Neural progenitor cell (in vitro differentiated cells): Measurements from ENCODE around the gene MARK3. TPM values are rescaled to one million over a fixed set of nuclear protein-coding genes. Genes with fewer than 3 reads are reported as not detected.

ENCODE experiments used
- DNase-seq: peaks from one replicate; pipeline ENCODE4 v3.0.0-alpha.2; 2016; ENCODE audit warnings: low spot score
- H2AFZ ChIP-seq: fragments of 200-600 bp; sonication (generic); replicated peaks from 2 replicates; pipeline ENCODE4 v1.6.1; 2016; ENCODE audit warnings: antibody characterized with exemption
- H3F3A ChIP-seq: fragments of 200-600 bp; sonication (generic); 2 replicates; pipeline ENCODE4 v1.6.1; 2016; ENCODE audit warnings: antibody characterized with exemption, low read depth
- H3K27ac ChIP-seq: fragments of 200-600 bp; sonication (generic); 2 replicates; pipeline ENCODE4 v1.5.1; 2016; ENCODE audit warnings: mild to moderate bottlenecking
- H3K27me3 ChIP-seq: fragments of 200-600 bp; sonication (generic); 2 replicates; pipeline ENCODE4 v1.6.1; 2016; ENCODE audit warnings: mild to moderate bottlenecking, moderate library complexity
- H3K36me3 ChIP-seq: fragments of 200-600 bp; sonication (generic); 2 replicates; pipeline ENCODE4 v1.5.1; 2016
- H3K4me1 ChIP-seq: fragments of 200-600 bp; sonication (generic); 2 replicates; pipeline ENCODE4 v1.6.1; 2016; ENCODE audit warnings: mixed run types
- H3K4me2 ChIP-seq: fragments of 200-600 bp; sonication (generic); 2 replicates; pipeline ENCODE4 v1.6.1; 2016
- H3K4me3 ChIP-seq: fragments of 200-600 bp; sonication (generic); 2 replicates; pipeline ENCODE4 v1.5.1; 2016
- H3K79me2 ChIP-seq: fragments of 200-600 bp; sonication (generic); 2 replicates; pipeline ENCODE4 v1.6.1; 2016; ENCODE audit warnings: low read depth
- H3K9ac ChIP-seq: fragments of 200-600 bp; sonication (generic); 2 replicates; pipeline ENCODE4 v1.6.1; 2016
- H3K9me3 ChIP-seq: fragments of 200-600 bp; sonication (generic); 2 replicates; pipeline ENCODE4 v1.5.1; 2016; ENCODE audit warnings: low read depth
- H4K20me1 ChIP-seq: fragments of 200-600 bp; sonication (generic); 2 replicates; pipeline ENCODE4 v1.6.1; 2016; ENCODE audit warnings: low read depth
- H3K27ac Mint-ChIP-seq: 3 replicates; pipeline ENCODE4 v1.8.0; 2021; ENCODE audit warnings: mixed read lengths
- H3K27me3 Mint-ChIP-seq: 2 replicates; pipeline ENCODE4 v1.8.0; 2022; ENCODE audit warnings: low read depth, mild to moderate bottlenecking, inconsistent platforms, moderate library complexity, mixed read lengths; ENCODE audit not compliant: insufficient read depth
- H3K36me3 Mint-ChIP-seq: 3 replicates; pipeline ENCODE4 v1.8.0; 2021; ENCODE audit warnings: mixed read lengths
- H3K4me1 Mint-ChIP-seq: 3 replicates; pipeline ENCODE4 v1.8.0; 2021; ENCODE audit warnings: mixed read lengths
- H3K4me3 Mint-ChIP-seq: 3 replicates; pipeline ENCODE4 v1.8.0; 2021; ENCODE audit warnings: mild to moderate bottlenecking, moderate library complexity, mixed read lengths
- H3K9me3 Mint-ChIP-seq: 3 replicates; pipeline ENCODE4 v1.8.0; 2020; ENCODE audit warnings: mixed read lengths
- CTCF ChIP-seq: fragments of 200-600 bp; sonication (generic); IDR thresholded peaks from 2 replicates; pipeline ENCODE4 v1.5.1; 2017; ENCODE audit warnings: antibody characterized with exemption, mild to moderate bottlenecking
- EZH2 ChIP-seq: fragments of 200-600 bp; sonication (generic); IDR thresholded peaks from 2 replicates; pipeline ENCODE4 v1.6.1; 2017; ENCODE audit warnings: antibody characterized with exemption, mild to moderate bottlenecking, moderate library complexity
- EZH2phosphoT487 ChIP-seq: fragments of 200-600 bp; sonication (generic); IDR thresholded peaks from 2 replicates; pipeline ENCODE4 v1.6.1; 2017; ENCODE audit warnings: antibody characterized with exemption
- total RNA-seq: library from RNA; depleted of rRNA; stranded (reverse); fragments of >200 nt; gene quantifications from 2 replicates; pipeline ENCODE4 v1.2.3, GENCODE V29; 2015; ENCODE audit warnings: low replicate concordance

Gene MARK3
- total RNA-seq, 1 donor from 2014 or later: 80.7 TPM

- H3K9me3 Mint-ChIP-seq: no peaks in the 10 kb centered on the region
- H3K9ac ChIP-seq: no peak overlapping the region
- peaks cover 26% of the 10 kb centered on the region for H3F3A ChIP-seq
Measured at GRCh38 chr14:103492156-103492925, 107.1 kb downstream of the MARK3 start.

DNA sequence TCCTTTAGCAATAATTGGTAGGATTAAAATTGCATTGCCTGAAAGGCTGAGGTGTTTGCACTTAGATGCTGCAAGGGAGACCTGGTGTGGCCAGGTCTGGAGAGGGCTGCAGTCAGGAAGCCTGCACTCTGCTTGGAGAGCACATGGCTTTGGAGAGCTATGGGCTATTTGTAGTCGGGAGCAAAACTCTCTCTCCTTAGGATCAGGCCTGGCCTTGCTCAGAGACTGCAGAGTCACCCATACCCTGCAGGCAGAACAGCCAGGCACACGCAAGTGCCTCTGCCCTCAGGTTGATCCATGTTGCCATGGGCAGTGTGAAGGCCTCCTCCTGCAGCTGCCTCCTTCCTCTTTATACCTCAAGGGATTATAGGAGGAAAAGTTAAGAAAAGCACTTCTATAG is 110.6 kb downstream of the MARK3 start:
- Histone ChIP-seq H3K9me3 (no peaks in the 10 kb centered on the region), H3K27me3 (no peaks in the 10 kb centered on the region), H2AFZ (no peak overlapping the region), H3K4me3 (no peak overlapping the region), H3K4me1 (peaks cover 16% of the 10 kb centered on the region), H4K20me1 (peaks cover 10% of the 10 kb centered on the region), H3K79me2 (no peaks in the 10 kb centered on the region), H3K9ac (no peak overlapping the region), H3K36me3 (peaks cover 10% of the 10 kb centered on the region), H3F3A (peaks cover 46% of the 10 kb centered on the region), H3K27ac (no peak overlapping the region), H3K4me2 (no peak overlapping the region)
- DNase-seq: no peak
- Mint-ChIP-seq H3K27ac (no peak overlapping the region), H3K36me3 (peaks cover 10% of the 10 kb centered on the region), H3K4me1 (peaks cover 10% of the 10 kb centered on the region), H3K27me3 (peaks cover 3% of the 10 kb centered on the region), H3K9me3 (no peaks in the 10 kb centered on the region), H3K4me3 (no peak overlapping the region)
- no peak for TF ChIP-seq EZH2
- TF ChIP-seq CTCF: no peak
- no peak for TF ChIP-seq EZH2phosphoT487

More at GRCh38 chr14:103492156-103492925, 107.1 kb downstream of the MARK3 start:
- H3K4me3 ChIP-seq: no peak overlapping the region
- H4K20me1 ChIP-seq: no peaks in the 10 kb centered on the region
- no peak overlapping the region for H2AFZ ChIP-seq
- TF ChIP-seq EZH2 (no peak), CTCF (no peak), EZH2phosphoT487 (no peak)
- H3K27me3 Mint-ChIP-seq: peaks cover 2% of the 10 kb centered on the region
- H3K4me1 Mint-ChIP-seq: peaks cover 24% of the 10 kb centered on the region
- peak overlapping the region; percentile 10 for H3K27ac ChIP-seq
- no peak overlapping the region for H3K27ac Mint-ChIP-seq
- no peaks in the 10 kb centered on the region for H3K79me2 ChIP-seq
- no peaks in the 10 kb centered on the region for H3K9me3 ChIP-seq
- H3K4me3 Mint-ChIP-seq: no peak overlapping the region
- no peaks in the 10 kb centered on the region for H3K27me3 ChIP-seq
- no peak overlapping the region for H3K4me2 ChIP-seq
- H3K36me3 ChIP-seq: peaks cover 9% of the 10 kb centered on the region
- H3K4me1 ChIP-seq: peaks cover 23% of the 10 kb centered on the region
- no peak for DNase-seq
- H3K36me3 Mint-ChIP-seq: peaks cover 24% of the 10 kb centered on the region

GRCh38 chr14:103496776-103497175 is 111.6 kb downstream of the MARK3 start:
- Histone ChIP-seq H3K4me3 (no peak overlapping the region), H3K27ac (no peak overlapping the region), H3K9me3 (no peaks in the 10 kb centered on the region), H3K27me3 (no peaks in the 10 kb centered on the region), H3K4me2 (no peak overlapping the region), H3K4me1 (peaks cover 8% of the 10 kb centered on the region), H3K36me3 (peaks cover 10% of the 10 kb centered on the region), H3K9ac (no peak overlapping the region), H3F3A (peaks cover 37% of the 10 kb centered on the region), H4K20me1 (peaks cover 12% of the 10 kb centered on the region), H2AFZ (no peak overlapping the region), H3K79me2 (no peaks in the 10 kb centered on the region)
- Mint-ChIP-seq H3K36me3 (peaks cover 8% of the 10 kb centered on the region), H3K4me1 (peaks cover 8% of the 10 kb centered on the region), H3K27ac (no peak overlapping the region), H3K9me3 (no peaks in the 10 kb centered on the region), H3K27me3 (peaks cover 3% of the 10 kb centered on the region), H3K4me3 (no peak overlapping the region)
- TF ChIP-seq CTCF (no peak), EZH2phosphoT487 (no peak), EZH2 (no peak)
- no peak for DNase-seq
